SK-N-MC (cell line): Measurements from ENCODE around the gene B4GALNT4.

ENCODE experiments used
- DNase-seq: peaks from one replicate; pipeline ENCODE4 v3.0.0-alpha.2; 2011; ENCODE audit warnings: low read depth, low spot score
- H3K27ac ChIP-seq: fragments of 200-600 bp; sonication (generic); 2 replicates; pipeline ENCODE4 v1.5.1; 2016; ENCODE audit warnings: mixed run types
- H3K36me3 ChIP-seq: fragments of 200-600 bp; sonication (generic); 2 replicates; pipeline ENCODE4 v1.6.1; 2017; ENCODE audit warnings: antibody characterized with exemption, low read length, mixed read lengths; ENCODE audit not compliant: insufficient read depth
- H3K4me3 ChIP-seq: fragments of 200-600 bp; sonication (generic); 2 replicates; pipeline ENCODE4 v1.5.1; 2016
- H3K9ac ChIP-seq: fragments of 200-600 bp; sonication (generic); 2 replicates; pipeline ENCODE4 v1.8.0; 2017; ENCODE audit warnings: mixed run types, mixed read lengths; ENCODE audit not compliant: insufficient read length
- H3K9me3 ChIP-seq: fragments of 200-600 bp; sonication (generic); 2 replicates; pipeline ENCODE4 v1.6.1; 2017; ENCODE audit warnings: low read depth, mild to moderate bottlenecking, antibody characterized with exemption, low read length, moderate library complexity, mixed read lengths
- EZH2 ChIP-seq: fragments of 200-600 bp; sonication (generic); IDR thresholded peaks from one replicate; pipeline ENCODE4 v1.6.1; 2017; ENCODE audit warnings: antibody characterized with exemption
- FOXP2 ChIP-seq: optimal IDR thresholded peaks from 2 replicates; pipeline ENCODE3; 2011; ENCODE audit warnings: mild to moderate bottlenecking, moderate library complexity; ENCODE audit not compliant: insufficient read depth; ENCODE audit errors: extremely low read length, control extremely low read depth
- POLR2AphosphoS5 ChIP-seq: IDR thresholded peaks from 2 replicates; pipeline ENCODE4 v1.6.1; 2012; ENCODE audit warnings: mild to moderate bottlenecking, low read depth, low read length, borderline replicate concordance

The B4GALNT4 gene

DNA sequence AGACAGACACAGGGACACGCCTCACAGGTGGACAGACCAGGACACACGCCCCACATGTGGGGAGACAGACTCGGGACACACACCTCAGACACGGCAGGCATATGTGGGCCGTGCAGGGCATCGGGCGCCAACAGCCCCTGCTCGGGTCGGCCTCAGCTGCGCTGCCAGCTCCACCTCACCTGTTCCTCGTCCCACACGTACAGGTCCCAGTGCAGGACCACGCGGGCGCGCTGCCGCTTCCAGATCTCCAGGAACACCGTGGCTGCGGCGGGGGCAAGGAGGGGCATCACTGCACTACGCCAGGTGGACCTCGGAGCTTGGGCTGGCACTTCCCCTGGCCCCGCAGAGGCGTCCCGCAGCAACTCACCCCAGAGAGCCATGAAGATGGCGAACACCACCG lies 60.1 kb downstream of the B4GALNT4 start:
- Histone ChIP-seq H3K9me3 (no peaks in the 10 kb centered on the region), H3K9ac (no peak overlapping the region), H3K27ac (no peak overlapping the region), H3K36me3 (no peaks in the 10 kb centered on the region), H3K4me3 (no peak overlapping the region)
- DNase-seq = no peak
- no peak for TF ChIP-seq POLR2AphosphoS5
- TF ChIP-seq FOXP2 = no peak
- TF ChIP-seq EZH2 = no peak

DNA sequence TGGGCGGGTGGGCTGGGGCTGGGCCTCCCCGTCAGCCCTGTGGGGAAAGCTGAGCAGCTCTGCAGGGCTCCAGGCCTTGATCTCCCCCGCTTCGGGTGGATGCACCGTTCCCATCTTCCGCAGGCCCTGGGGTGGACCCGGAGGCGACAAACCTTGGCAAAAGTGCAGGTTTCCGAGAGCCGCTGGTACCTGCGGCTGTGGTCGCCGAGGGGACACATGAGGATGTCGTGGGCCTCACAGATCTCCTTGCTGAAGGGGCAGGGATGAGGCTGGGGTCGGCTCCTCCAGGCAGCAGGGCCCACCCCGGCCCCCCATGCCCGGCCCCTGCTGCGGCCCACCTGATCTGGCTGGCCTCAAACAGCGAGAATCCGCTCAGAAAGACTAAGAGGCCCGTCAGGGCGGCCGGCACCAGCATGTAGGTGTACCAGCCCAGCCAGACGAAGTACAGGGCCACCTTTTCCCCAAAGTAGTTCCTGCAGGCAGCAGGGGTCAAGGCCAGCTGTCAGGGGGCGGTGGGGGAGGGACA lies 60.7 kb downstream of the B4GALNT4 start:
- TF ChIP-seq FOXP2 = no peak
- no peak for TF ChIP-seq POLR2AphosphoS5
- no peak for TF ChIP-seq EZH2
- no peaks in the 10 kb centered on the region for H3K36me3 ChIP-seq
- DNase-seq = no peak
- no peak overlapping the region for H3K27ac ChIP-seq
- no peak overlapping the region for H3K9ac ChIP-seq
- no peaks in the 10 kb centered on the region for H3K9me3 ChIP-seq
- no peak overlapping the region for H3K4me3 ChIP-seq
